Measurements from ENCODE around the gene USP6NL. TPM values are rescaled to one million over a fixed set of nuclear protein-coding genes. Genes with fewer than 3 reads are reported as not detected.

USP6NL gene
- total and polyA plus RNA-seq, 9 of the 15 experiments (the other 6 are each of a cell fraction or from before 2014, with no cell fraction given) = 3.2 to 26.6 (median 19.8) TPM

GRCh38 chr10:11551916-11552602, 59.4 kb downstream of the USP6NL start (continued):
- TF ChIP-seq NR4A1 (CRISPR knock-in tag; IDR thresholded peaks at IDR 0.05) (no peak), NR4A1 (tag; IDR thresholded peaks at IDR 0.05) (no peak), ZBTB9 (CRISPR knock-in tag; IDR thresholded peaks at IDR 0.05) (no peak), ZNF408 (CRISPR knock-in tag; IDR thresholded peaks at IDR 0.05; ENCODE audit: low read depth) (no peak), RHOXF2B (CRISPR knock-in tag; conservative IDR thresholded peaks at IDR 0.05) (no peak), NR2F6 (CRISPR knock-in tag; IDR thresholded peaks at IDR 0.05) (no peak), EP300 (IDR thresholded peaks at IDR 0.05; ENCODE audit: low read length) (peak; percentile 36; the same call in 1 of the 2 replicates), XRCC5 (IDR thresholded peaks at IDR 0.05; ENCODE audit: low read depth, low read length) (no peak), FOXK2 (conservative IDR thresholded peaks at IDR 0.05 in 1 of 2, IDR thresholded peaks at IDR 0.05 in 1 of 2; ENCODE audit: low read depth in 2 of 2) (no peak), MNT (conservative IDR thresholded peaks at IDR 0.05) (peak; percentile 23 to 40; a peak in 1 of 4 replicates), ARID1B (IDR thresholded peaks at IDR 0.05) (peak; percentile 85), ZNF23 (CRISPR knock-in tag; IDR thresholded peaks at IDR 0.05) (no peak), ARHGAP35 (IDR thresholded peaks at IDR 0.05; ENCODE audit: partially characterized antibody) (no peak), LEF1 (IDR thresholded peaks at IDR 0.05) (no peak), ZC3H4 (CRISPR knock-in tag; IDR thresholded peaks at IDR 0.05; ENCODE audit: borderline replicate concordance) (no peak), FOSL1 (tag; conservative IDR thresholded peaks at IDR 0.05) (peak; percentile 98), FOXM1 (IDR thresholded peaks at IDR 0.05; ENCODE audit: low read depth) (no peak), FOXM1 (CRISPR knock-in tag; IDR thresholded peaks at IDR 0.05; ENCODE audit: low read depth) (no peak), PRMT5 (CRISPR knock-in tag; IDR thresholded peaks at IDR 0.05) (no peak), RCOR1 (IDR thresholded peaks at IDR 0.05; ENCODE audit: borderline replicate concordance in 1 of 2, low read depth in 2 of 2, low read length in 2 of 2) (0 out of 4 replicates have a peak, but pooled peaks of 1 of the 2 experiments have one; percentile 26), JUN (IDR thresholded peaks at IDR 0.05; ENCODE audit: borderline replicate concordance, low read depth, low read length) (peak; percentile 92; the same call in 1 of the 2 replicates), JUN (CRISPR knock-in tag; IDR thresholded peaks at IDR 0.05; ENCODE audit: borderline replicate concordance) (no peak), POLR3A (IDR thresholded peaks at IDR 0.05; ENCODE audit: borderline replicate concordance, extremely low read depth, insufficient read depth, insufficient read length) (no peak), ZNF518B (CRISPR knock-in tag; IDR thresholded peaks at IDR 0.05) (no peak)
